ENCODE data around the gene MORN2.

- TF ChIP-seq CTCF (IDR thresholded peaks at IDR 0.05 in 2 of 3, conservative IDR thresholded peaks at IDR 0.05 in 1 of 3; ENCODE audit: insufficient read depth in 2 of 3, low read depth in 1 of 3, low read length in 3 of 3) (no peak), SMARCA5 (IDR thresholded peaks at IDR 0.05) (no peak), YY1 (IDR thresholded peaks at IDR 0.05; ENCODE audit: borderline replicate concordance in 1 of 3, control insufficient read depth in 1 of 3, extremely low read depth in 1 of 3, insufficient read depth in 3 of 3, insufficient read length in 1 of 3, insufficient replicate concordance in 2 of 3, low read depth in 1 of 3, low read length in 2 of 3) (no peak), BRCA1 (IDR thresholded peaks at IDR 0.05) (no peak), BRCA1 (CRISPR knock-in tag; IDR thresholded peaks at IDR 0.05) (no peak), ETV5 (CRISPR knock-in tag; IDR thresholded peaks at IDR 0.05; ENCODE audit: low read depth) (no peak), BHLHE40 (IDR thresholded peaks at IDR 0.05; ENCODE audit: low read length) (no peak), POLR2A (conservative IDR thresholded peaks at IDR 0.05) (no peak), ZNF407 (IDR thresholded peaks at IDR 0.05; ENCODE audit: low read depth) (no peak), SMAD3 (CRISPR knock-in tag; conservative IDR thresholded peaks at IDR 0.05) (no peak)
These were observed 575 bp upstream of the MORN2 start for GRCh38 chr2:38875227-38875575.

Measured in K562 (cell line).